HG02852 (cell line): Measurements from ENCODE around the gene GNB1.

Experiments
- ATAC-seq: cut with Tn5 transposase; IDR thresholded peaks from one replicate; pipeline ENCODE4 v1.9.1; 2021; ENCODE audit warnings: mild to moderate bottlenecking, moderate library complexity; ENCODE audit not compliant: unreplicated experiment

Gene GNB1

GRCh38 chr1:1922956-1923833 lies 32.3 kb upstream of the GNB1 start:
- ATAC-seq: no peak

DNA sequence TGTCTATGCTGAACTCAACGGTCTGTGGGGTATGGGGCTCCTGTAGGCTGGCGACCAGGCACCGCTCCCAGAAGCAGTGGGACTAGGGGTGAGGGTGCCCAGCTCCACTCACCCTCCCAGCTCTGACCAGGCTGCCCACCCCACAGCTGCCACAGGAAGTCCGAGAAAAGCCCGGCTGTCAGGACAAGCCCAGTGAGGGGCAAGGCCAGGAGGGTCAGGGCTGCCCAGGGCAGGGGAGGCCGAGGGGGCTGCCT lies 31.7 kb upstream of the GNB1 start:
- no peak for ATAC-seq

DNA sequence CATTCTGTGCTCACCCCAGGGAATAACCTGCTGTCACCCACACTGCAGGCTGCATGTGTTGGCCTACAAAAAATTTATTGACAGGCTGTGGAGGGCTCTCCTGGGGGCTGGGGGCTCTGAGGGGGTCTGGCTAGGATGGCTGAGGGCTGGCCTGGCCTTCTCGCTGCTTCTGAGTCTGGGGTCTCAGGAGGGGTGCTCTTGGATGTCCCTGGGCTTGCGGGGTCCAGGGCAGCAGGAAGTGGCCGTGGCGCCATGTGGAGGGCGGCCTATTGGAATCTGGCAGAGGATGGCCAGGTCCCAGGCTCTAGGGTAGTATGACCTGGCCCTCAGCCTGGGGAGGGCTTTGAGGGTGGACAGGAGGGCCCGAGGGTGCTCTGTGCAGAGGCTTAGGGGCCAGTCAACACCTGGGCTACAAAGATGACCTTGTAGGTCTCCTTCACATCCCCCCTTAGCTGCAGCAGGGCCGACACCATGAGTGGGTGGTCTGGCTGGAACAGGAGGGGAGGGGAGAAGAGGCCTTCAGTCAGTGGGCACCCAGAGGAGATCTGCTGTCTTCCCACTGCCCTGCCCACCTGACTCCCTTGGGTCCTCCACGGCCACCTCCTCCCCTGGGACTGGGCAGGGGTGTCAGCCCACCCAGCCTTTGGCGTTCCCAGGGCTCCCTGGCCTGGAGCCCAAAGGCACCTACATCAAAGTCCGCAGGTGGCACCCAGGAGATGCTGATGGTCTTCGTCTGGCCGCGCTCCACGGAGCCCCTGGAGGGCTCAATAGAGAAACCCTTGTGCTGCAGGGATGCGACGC lies 31.2 kb upstream of the GNB1 start:
- no peak for ATAC-seq

- ATAC-seq: no peak
Observed at GRCh38 chr1:1921459-1921862, 30.6 kb upstream of the GNB1 start.

DNA sequence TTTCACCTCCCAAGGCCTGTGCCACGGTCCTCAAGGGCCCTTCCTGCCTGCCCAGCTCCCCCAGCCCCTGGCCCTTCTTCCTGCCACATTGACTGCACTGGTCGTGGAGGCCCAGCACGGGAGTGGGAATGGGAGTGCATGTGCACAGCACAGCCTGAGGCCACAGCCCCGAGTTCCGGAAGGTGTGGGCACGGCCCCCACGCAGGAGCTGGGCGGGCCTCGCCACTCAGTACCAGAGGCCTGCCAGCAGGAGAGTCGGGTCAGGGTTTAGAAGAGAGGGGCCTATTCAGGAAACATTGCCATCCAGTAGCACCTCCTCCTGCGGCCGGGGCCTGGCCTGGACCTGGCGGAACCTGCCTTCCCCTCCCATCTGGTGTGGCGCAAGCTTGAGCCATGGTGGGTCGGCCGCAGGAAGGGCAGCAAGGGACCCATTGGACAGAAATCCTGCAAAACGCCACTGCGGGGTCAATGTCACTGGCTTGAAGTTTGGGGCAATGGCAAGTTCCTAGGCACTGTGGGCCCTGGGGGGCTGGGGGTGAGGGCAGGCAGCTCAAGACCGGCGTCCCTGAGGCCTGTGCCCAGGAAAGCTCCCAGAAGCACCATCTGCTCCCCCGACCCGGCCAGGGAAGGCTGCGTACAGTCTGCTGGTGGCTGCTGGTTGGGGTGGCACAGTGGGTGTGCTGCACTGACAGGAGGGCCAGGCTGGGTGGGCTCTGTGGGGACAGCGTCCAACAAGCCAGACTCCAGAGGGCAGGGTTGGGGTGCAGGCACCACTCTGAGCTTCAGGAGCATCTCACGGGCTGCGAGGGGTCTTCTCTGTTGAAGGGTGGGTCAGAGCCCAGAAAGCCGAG lies 29.9 kb upstream of the GNB1 start:
- ATAC-seq: no peak

- ATAC-seq: no peak
Observed at GRCh38 chr1:1920057-1920607, 29.2 kb upstream of the GNB1 start.

DNA sequence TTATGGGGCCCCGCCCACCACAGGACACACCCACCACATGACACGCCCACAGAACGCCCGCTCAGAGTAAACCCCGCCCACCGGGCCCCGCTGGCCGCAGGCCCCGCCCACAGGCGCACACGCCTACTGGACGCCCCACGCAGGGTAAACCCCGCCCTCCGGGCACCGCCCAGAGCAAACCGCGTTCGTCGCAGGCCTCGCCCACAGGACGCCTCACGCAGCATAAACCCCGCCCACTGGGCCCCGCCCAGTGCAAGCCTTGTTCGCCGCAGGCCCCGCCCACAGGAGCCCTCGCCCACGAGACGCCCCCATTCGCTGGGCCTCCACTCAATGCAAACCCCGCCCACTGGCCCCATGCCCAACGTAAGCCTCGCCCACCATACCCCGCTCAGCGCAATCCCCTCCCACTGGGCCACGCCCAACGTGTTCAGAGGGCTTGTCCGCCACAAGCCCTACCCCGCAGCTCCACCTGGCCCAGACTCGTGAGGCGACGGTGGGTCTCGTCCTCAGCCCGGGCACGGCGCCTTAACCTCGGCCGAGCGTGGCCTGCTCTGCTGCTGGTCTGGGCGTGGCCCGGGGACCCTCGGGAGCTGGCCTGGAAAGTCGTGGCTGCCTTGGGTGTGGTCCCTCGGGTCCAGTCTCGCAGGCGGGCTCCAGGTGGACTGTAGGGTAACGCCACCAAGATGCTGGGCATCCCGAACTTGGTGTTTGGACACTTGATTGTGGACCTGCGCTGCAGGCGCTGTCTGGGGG lies 28.6 kb upstream of the GNB1 start:
- peak; percentile 81 for ATAC-seq

GRCh38 chr1:1918901-1919303 lies 28.0 kb upstream of the GNB1 start, which contains the start of gene TMEM52:
TMEM52 (minus strand) TSS chr1:1919279; CDS start chr1:1919265, 14 bp downstream.
- ATAC-seq: peak; percentile 36

DNA sequence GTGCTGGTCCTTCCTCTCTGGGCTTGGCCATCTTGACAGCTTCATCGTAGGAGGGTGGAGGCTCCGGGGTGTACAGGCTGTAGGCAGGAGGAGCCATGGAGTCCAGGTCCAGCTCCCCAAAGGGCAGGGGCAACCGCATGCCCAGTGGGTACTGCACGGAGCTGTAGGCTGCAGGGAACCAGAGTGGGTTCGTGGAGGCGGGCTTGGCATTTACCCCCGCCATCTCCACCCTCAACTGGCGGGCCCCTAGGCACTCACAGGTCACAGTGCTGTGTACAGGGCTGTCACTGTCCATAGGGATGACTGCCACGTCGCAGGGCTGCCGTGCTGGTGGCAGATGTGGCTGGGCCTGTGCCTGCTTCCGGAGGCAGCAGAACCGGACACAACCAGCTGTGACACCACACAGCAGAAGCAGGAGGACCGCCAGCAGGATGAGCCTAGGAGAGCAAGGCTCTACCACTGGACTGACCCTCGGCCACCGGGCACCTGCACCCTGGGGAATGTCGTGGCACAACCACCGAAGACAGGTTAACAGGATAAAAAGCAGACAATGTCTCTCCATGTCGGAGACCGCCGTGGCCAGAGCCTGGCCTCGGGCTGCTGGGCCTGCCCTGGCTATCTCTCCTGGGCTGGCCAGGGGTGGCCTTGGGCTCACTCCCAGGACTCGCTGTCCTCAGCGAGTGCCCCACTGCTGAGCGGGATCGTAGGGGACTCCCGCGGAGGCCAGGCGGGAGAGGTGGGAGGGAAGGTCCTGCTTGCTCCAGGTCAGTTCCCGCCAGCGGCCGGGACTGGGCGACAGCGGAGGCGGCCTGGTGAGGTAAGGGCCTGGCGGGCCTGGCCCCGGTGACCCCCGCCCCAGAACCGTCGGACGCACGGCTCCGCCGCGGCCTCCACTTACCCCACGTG lies 27.4 kb upstream of the GNB1 start:
- ATAC-seq: no peak

DNA sequence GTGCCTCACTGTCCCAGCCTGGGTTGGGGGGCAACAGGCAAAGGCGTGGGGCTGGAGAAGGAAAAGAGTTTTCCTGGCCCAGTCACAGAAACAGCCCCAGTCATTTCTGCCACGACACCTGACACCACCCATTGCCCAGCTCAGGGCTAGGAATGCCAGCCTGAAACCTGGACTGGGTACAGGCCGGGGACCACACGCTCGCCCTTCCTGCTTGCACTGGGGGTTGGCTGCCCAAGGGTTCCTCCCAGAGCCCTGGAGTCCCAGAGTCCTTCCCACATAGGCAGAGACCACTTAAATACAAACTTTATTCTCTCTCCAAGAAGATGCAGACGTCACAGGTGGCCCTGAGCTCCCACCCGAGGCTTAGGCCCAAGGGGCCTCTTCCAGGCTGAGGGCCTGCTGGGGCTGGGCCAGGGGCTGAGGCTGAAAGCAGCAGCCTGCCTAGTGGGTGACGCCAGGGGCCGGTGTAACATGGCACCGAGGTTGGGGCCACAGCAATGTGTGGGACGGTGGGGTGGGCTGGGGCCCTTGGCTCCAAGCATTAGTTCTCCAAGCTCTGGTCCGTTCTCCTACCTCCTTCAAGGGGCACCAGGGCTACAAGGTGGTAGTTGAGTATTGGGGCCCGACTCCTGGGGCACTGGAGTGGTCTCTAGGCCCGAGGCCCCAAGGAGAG lies 26.6 kb upstream of the GNB1 start:
- ATAC-seq: no peak

DNA sequence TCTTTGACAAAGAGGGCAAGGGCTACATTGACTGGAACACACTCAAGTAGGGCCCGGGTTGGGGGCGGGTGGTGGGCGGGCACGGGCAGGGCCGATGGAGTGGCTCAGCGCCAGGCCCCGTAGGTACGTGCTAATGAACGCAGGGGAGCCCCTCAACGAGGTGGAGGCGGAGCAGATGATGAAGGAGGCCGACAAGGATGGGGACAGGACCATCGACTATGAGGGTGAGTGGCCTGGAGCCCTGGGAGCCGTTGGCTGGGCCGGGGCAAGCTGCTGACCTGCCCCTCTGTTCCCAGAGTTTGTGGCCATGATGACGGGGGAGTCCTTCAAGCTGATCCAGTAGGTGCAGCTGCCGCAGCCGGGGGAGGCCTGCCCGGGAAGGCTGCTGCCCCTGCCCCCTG lies 26.0 kb upstream of the GNB1 start:
- no peak for ATAC-seq

DNA sequence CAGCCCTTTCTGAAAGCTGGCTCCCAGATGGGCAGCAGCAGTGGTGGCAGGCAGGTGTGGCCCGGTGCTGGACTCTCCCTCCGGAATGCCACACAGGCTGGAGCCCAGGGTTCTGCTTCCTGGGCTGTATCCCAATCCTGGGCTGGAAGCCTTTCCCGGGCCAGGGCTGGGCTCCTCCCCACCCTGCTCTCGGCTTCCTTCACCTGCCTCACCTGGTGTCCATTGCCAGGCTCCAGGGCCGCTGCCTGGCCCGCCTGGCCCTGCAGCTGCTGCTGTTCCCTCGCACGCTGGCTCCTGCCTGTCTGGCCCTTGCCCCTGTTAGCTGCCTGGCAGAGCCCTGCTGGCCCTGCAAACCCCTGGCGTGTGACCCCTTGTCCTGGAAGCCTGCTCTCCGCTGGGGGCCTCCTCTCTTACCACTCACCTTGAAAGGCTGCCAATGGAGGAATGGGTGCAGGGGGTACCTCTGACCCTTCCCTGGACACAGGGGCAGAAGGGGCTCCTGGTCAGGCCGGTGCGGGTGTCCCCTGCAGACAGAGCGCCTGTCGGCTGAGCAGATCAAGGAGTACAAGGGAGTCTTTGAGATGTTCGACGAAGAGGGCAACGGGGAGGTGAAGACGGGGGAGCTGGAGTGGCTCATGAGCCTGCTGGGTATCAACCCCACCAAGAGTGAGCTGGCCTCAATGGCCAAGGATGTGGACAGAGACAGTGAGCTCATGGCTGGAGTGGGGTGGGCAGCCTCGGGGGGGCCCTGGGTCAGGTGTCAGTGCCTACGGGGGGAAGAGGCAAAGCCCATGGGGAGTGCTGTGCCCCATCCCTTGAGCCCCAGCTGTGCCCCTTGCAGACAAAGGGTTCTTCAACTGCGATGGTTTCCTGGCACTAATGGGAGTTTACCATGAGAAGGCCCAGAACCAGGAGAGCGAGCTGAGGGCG lies 25.3 kb upstream of the GNB1 start:
- no peak for ATAC-seq

- ATAC-seq: no peak
Observed at GRCh38 chr1:1914971-1915692, 24.2 kb upstream of the GNB1 start, which contains the start of gene CALML6. CALML6 (plus strand) TSS chr1:1915260; CDS start chr1:1915281, 21 bp downstream.

GRCh38 chr1:1914101-1914970 lies 23.4 kb upstream of the GNB1 start:
- no peak for ATAC-seq

GRCh38 chr1:1911350-1912041 lies 20.6 kb upstream of the GNB1 start:
- no peak for ATAC-seq
